SH-SY5Y (cell line): ENCODE measurements around the gene RPLP2.

Source experiments
- GATA2 ChIP-seq: IDR thresholded peaks from 2 replicates; pipeline ENCODE4 v1.6.1; 2011; ENCODE audit warnings: mild to moderate bottlenecking, low read depth, low read length
- GATA3 ChIP-seq: IDR thresholded peaks from 2 replicates; pipeline ENCODE4 v1.6.1; 2011; ENCODE audit warnings: low read depth, mild to moderate bottlenecking, low read length, moderate library complexity

DNA sequence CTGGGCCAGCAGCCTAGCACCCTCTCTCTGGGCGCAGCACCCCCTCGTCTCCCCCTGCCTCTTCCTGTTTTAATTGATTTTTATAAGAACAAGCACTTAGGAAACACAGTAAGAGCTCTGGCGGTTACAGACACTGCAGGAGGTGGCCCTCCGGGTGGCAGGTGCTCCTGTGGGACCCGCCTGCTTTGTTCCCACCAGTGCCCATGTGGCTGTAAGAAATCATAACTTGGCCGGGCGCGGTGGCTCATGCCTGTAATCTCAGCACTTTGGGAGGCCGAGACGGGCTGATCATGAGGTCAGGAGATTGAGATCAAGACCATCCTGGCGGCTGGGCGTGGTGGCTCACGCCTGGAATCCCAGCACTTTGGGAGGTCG lies 51.3 kb downstream of the RPLP2 start:
- TF ChIP-seq GATA2 (no peak), GATA3 (no peak)
